ENCODE measurements around the gene ETNK2.

ETNK2 gene

DNA sequence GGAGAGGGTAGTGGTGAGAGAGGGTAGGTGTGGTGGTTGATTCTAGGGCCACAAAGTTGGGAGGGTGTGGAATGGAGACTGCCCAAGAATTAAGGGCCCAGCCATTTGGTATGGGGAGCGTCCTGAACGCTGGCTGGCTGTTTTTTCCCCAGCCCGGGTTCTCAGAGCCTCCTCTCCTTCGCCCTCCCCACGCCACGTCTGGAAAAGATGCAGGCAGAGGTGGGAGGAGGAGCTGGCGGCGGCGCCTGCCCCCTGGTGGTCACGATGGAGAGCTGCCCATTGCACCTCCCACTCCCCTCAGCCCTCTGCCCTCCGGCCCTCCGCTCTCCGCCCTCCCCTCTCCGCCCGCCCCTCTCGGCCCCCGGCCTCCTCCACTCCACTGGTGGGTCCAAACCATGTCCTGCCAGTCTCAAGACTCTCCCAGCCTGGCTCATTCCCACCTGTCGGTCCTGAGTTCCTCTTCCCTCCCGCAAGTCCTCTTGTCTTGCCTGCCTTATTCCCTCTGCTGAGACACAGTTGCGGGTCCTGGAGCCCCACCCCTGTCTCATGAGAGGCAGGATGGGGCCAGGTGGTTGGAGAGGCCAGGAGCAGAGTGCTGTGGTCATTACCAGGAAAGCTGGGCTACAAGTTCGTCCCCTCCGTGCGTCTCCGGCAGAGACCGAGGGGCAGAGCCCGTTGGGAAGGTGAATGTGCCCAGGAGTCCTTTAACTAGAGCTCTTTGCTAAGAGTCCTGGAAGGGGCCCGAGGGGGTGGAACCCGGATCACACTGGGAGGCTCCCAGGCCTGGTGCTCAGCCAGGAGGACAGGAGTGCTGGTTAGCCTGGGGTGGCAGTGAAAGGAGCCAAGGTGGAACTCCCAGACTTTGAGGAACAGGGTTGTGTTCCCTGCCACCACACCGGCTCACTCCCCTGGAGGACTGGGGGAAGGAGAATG, 22.6 kb downstream of the ETNK2 start:
- in situ Hi-C loops (cut with MboI; ENCODE audit: low sequenced_read_pairs): loop anchor here (5.0 kb wide), 1 partner anchor 257 kb away; no protein-coding TSS in a partner anchor

- in situ Hi-C loops (cut with MboI; ENCODE audit: low sequenced_read_pairs): loop anchor here (5.0 kb wide), 1 partner anchor 256 kb away; no protein-coding TSS in a partner anchor
These were observed 23.3 kb downstream of the ETNK2 start for GRCh38 chr1:204128464-204128963.

DNA sequence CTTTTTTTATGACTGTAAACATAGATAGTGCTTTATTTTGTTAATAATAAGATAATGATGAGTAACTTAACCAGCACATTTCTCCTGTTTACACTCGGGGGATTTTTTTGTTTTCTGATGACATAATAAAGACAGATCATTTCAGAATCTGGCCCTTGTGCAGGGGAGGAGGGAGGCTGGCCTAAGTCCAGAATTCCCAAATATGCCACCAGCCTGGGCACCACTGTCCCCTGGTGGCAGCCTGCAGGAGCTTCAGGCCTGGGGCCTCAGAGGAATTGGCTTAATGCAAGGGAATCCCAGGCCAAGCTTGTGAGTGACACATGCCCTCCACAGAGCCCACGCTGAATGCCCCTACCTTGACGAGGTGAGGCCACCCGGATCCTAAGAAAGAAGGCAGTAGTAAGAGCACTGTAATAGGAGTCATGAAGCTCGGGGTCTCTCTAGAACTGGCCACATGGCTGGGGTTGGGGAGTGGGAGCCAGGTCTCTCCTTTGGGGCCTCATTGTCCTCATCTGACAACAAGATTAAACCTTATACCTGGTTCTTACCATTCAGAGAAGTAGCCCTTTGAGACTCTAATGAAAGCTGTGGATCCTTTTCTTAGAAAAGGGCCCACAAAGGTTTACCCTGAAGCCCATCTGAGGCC, 24.1 kb downstream of the ETNK2 start:
- in situ Hi-C loops (cut with MboI; ENCODE audit: low sequenced_read_pairs): loop anchor here (5.0 kb wide), 1 partner anchor 255 kb away; no protein-coding TSS in a partner anchor

- in situ Hi-C loops (cut with MboI; ENCODE audit: low sequenced_read_pairs): loop anchor here (5.0 kb wide), 1 partner anchor 255 kb away; no protein-coding TSS in a partner anchor
These were observed 24.9 kb downstream of the ETNK2 start for GRCh38 chr1:204126956-204127355.

DNA sequence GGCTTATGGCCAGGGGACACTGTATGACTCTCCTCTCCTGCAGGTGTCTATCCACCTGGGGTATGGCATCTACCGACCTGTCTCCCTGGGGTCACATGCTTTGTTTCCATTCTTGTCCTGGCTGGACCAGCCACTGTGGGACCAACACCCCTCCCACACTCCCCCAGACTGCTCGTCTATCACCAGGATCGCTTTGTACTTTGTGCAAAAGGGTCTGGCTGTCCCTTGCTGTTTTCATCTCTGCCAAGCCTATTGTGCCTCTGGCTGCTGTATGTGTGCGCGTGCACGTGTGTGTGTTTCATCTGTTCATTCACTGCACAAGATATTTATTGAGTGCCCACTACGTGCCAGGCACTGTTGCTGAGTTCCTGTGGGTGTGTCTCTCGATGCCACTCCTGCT, 25.5 kb downstream of the ETNK2 start:
- in situ Hi-C loops (cut with MboI; ENCODE audit: low sequenced_read_pairs): loop anchor here (5.0 kb wide), 1 partner anchor 254 kb away; no protein-coding TSS in a partner anchor

DNA sequence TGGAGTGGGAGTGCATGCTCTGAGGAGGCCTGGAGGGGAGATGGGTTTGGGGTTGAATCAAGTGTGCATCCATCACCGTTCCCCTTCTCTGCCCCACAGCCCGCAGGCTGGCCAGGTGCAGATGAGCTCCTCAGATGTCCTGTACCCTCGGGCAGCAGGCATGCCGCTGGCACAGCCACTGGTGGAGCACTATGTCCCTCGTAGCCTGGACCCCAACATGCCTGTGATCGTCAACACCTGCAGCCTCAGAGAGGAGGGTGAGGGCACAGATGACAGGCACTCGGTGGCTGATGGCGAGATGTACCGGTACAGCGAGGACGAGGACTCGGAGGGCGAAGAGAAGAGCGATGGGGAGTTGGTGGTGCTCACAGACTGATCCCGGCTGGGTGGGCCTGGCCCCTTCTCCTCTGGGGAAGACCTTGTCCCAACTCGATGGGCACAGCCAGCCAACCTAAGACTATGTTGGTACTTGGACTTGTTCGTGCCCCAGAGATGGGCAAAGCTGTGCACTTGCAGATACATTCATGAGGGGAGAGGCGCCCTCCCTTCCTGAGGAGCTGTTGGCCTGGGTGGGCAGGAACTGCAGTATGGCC, 26.0 kb downstream of the ETNK2 start:
- in situ Hi-C loops (cut with MboI; ENCODE audit: low sequenced_read_pairs): loop anchor here (5.0 kb wide), 1 partner anchor 254 kb away; no protein-coding TSS in a partner anchor

- in situ Hi-C loops (cut with MboI; ENCODE audit: low sequenced_read_pairs): loop anchor here (5.0 kb wide), 1 partner anchor 252 kb away; no protein-coding TSS in a partner anchor
These were observed 27.2 kb downstream of the ETNK2 start for GRCh38 chr1:204124639-204125038.

GRCh38 chr1:204123376-204123775, 28.5 kb downstream of the ETNK2 start:
- in situ Hi-C loops (cut with MboI; ENCODE audit: low sequenced_read_pairs): no loop called here

GRCh38 chr1:204121840-204122555, 29.8 kb downstream of the ETNK2 start:
- in situ Hi-C loops (cut with MboI; ENCODE audit: low sequenced_read_pairs): no loop called here

- in situ Hi-C loops (cut with MboI; ENCODE audit: low sequenced_read_pairs): no loop called here
These were observed 35.3 kb downstream of the ETNK2 start for GRCh38 chr1:204116539-204116938.

- in situ Hi-C loops (cut with MboI; ENCODE audit: low sequenced_read_pairs): no loop called here
These were observed 36.7 kb downstream of the ETNK2 start for GRCh38 chr1:204115116-204115515.

DNA sequence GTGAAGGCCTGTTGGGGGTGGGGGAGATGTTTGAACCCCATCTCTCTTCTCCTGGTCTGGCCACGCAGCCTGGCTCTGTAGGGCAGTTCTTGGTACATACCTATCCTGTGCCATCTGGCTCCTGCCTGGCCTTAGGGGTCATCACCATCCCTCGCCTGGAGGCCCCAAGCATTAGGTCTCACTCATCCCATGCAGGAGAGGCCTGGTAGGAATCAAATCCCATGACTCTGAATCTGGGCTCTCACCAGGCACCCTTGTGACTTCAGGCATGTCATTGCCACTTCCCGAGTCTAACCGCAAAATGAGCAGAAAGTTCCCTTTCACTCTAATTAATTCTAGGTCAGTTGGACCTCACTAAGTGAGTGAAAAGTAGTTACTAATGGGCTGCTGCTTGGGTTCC, 37.2 kb downstream of the ETNK2 start:
- in situ Hi-C loops (cut with MboI; ENCODE audit: low sequenced_read_pairs): no loop called here

- in situ Hi-C loops (cut with MboI; ENCODE audit: low sequenced_read_pairs): no loop called here
These were observed 37.9 kb downstream of the ETNK2 start for GRCh38 chr1:204113896-204114295.

GRCh38 chr1:204112876-204113730, 38.7 kb downstream of the ETNK2 start:
- in situ Hi-C loops (cut with MboI; ENCODE audit: low sequenced_read_pairs): no loop called here

- in situ Hi-C loops (cut with MboI; ENCODE audit: low sequenced_read_pairs): no loop called here
These were observed 40.8 kb downstream of the ETNK2 start for GRCh38 chr1:204110894-204111633.

- in situ Hi-C loops (cut with MboI; ENCODE audit: low sequenced_read_pairs): no loop called here
These were observed 43.3 kb downstream of the ETNK2 start for GRCh38 chr1:204108312-204109141.

DNA sequence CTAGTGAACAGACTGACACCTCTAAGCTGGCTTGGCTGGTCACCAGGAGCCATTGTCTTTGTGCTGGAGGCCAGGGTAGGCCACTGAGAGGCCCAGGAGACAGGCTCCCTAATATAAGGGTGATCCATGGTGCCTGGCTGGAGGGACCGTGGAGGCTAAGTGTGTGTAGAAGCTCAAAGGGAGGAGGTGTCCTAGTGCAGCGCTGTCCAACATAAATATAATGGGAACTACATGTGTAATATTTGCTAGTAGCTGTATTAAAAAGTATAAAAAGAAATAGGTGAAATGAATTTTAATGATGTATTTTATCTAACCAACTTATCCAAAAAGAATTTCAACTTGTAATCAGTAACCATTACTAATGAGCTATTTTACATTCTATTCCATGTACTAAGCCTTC, 44.0 kb downstream of the ETNK2 start:
- in situ Hi-C loops (cut with MboI; ENCODE audit: low sequenced_read_pairs): no loop called here

- in situ Hi-C loops (cut with MboI; ENCODE audit: low sequenced_read_pairs): no loop called here
These were observed 45.0 kb downstream of the ETNK2 start for GRCh38 chr1:204106825-204107224.

All from HL-60/S4 treated with retinoic acid at 250 ng/mL for 4 days and 3 days (cell line).